SKM-1 (cell line): Measurements from ENCODE around the gene COMMD4.
"Not testable (repeated sequence)": the region's sequence is repeated elsewhere in the genome, so short reads cannot be mapped to it uniquely, and the experiment has no call there.

Experiments
- DNase-seq: peaks from one replicate; lab custom pipeline; 2025; ENCODE audit not compliant: unreplicated experiment; lab: John Stamatoyannopoulos, UW

The COMMD4 gene

DNA sequence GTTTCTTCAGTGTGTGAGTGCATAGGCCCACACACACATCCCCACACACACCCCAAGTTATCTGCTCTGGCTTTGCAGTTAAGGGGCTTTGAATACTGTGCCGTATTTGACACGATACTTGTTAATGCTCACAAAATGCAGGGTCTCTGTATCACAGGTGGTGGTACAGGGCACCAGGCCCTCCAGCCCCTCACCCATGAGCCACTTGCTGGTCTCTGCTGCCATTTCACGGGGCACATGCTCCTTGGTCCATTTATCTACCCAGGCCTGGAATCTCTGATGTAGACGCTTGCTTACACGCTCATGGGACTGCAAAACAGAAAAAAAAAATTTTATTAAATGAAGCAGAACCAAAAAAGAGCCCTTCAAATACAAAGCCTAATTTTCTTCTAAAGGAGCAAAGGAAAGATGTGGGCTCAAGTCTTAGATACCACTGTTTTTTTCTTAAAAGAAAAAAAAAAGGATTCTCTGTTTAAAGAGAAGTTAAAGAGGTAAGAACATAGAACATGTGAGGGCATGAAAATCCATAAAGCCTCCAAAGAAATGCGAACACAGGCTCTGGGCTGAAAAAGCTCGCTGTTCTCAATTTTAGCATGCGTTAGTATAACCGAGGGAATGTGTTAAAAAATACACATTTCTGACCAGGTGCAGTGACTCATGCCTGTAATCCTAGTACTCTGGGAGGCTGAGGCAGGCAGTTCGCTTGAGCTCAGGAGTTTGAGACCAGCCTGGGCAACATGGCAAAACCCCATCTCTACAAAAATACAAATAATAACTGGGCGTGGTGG lies 36.2 kb downstream of the COMMD4 start:
- no peak for DNase-seq

- DNase-seq = no peak
Observed at GRCh38 chr15:75380773-75381172, 44.9 kb downstream of the COMMD4 start.

- DNase-seq = not testable (repeated sequence)
Observed at GRCh38 chr15:75383986-75384385, 48.1 kb downstream of the COMMD4 start.
